B cell (primary cell): ENCODE results near the gene RABEP2.

ENCODE experiments used
- EZH2 ChIP-seq: IDR thresholded peaks from 2 replicates; pipeline ENCODE4 v1.6.1; 2012; ENCODE audit warnings: borderline replicate concordance, low read depth, mild to moderate bottlenecking, moderate library complexity, low read length; ENCODE audit not compliant: insufficient read depth, poor library complexity, severe bottlenecking
- TF ChIP-seq, protein P1 (sequence below): fragments of 200-600 bp; IDR thresholded peaks from one replicate; pipeline ENCODE4 v1.8.0; 2022; ENCODE audit warnings: antibody characterized with exemption, mild to moderate bottlenecking

DNA sequence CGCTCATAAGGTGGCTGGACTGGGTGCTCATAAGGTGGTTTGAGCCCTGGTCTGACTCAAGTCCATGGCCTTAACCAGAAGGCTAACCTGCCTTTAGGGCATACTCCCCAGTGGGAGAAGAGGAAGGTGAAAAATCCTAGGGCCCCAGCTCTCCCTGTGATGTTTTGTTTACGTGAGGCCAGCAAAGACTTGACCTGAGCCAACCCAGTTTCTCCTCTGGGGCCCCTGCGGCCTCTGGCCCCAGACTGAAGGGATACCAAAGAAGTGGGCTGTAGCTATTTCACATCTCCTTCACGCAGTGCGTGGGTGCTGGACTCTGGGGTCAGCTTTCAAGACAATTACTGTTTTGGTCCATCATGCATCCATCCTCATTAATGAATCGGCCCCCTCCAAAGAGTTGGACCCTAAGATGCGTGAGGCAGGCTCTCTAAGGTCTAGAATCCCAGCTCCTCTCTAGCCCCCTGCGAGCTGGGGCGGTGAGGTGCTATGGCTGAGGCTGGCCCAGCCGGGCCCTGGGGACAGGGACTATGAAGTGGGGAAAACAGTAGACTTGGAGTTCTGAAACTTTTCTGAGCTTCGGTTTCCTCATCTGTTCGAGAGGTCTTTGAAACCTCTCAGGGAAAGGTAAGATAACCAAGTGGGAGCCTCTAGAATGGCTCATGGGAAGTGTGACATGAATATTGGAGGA is 59.9 kb downstream of the RABEP2 start:
- TF ChIP-seq, protein P1, sequence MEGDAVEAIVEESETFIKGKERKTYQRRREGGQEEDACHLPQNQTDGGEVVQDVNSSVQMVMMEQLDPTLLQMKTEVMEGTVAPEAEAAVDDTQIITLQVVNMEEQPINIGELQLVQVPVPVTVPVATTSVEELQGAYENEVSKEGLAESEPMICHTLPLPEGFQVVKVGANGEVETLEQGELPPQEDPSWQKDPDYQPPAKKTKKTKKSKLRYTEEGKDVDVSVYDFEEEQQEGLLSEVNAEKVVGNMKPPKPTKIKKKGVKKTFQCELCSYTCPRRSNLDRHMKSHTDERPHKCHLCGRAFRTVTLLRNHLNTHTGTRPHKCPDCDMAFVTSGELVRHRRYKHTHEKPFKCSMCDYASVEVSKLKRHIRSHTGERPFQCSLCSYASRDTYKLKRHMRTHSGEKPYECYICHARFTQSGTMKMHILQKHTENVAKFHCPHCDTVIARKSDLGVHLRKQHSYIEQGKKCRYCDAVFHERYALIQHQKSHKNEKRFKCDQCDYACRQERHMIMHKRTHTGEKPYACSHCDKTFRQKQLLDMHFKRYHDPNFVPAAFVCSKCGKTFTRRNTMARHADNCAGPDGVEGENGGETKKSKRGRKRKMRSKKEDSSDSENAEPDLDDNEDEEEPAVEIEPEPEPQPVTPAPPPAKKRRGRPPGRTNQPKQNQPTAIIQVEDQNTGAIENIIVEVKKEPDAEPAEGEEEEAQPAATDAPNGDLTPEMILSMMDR: no peak
- no peak for TF ChIP-seq EZH2
